H1 (cell line): ENCODE measurements around the gene ZNF426. TPM values are rescaled to one million over a fixed set of nuclear protein-coding genes. Genes with fewer than 3 reads are reported as not detected.

ENCODE experiments used
- CTCF ChIA-PET: fragments of 300-600 bp; sonication (Branson Sonifier 250); formaldehyde crosslinking; loops from one replicate; lab custom pipeline; 2021; ENCODE audit not compliant: partially characterized antibody; lab: Charles Lee
- POLR2A ChIA-PET: fragments of 300-600 bp; sonication (Branson Sonifier 250); formaldehyde crosslinking; loops from one replicate; lab custom pipeline; 2021; ENCODE audit warnings: inconsistent platforms; ENCODE audit not compliant: partially characterized antibody; lab: Charles Lee
- DNase-seq, 2 experiments: peaks; one replicate each; pipeline versions ENCODE4 v3.0.0 to v3.0.0-alpha.2; 2010 to 2022; ENCODE audit warnings: low spot score in 2 of 2, low read depth in 1 of 2, mixed read lengths in 1 of 2
- FAIRE-seq: peaks from 2 replicates; lab custom pipeline; 2011; peaks lifted over from hg19 to GRCh38; lab: Jason Lieb, UNC
- H2AFZ ChIP-seq: 2 replicates; pipeline ENCODE4 v1.8.1; 2012; ENCODE audit warnings: low read length, inconsistent platforms
- H2AK5ac ChIP-seq: 2 replicates; pipeline ENCODE4 v1.6.1; 2013; ENCODE audit warnings: low read depth, low read length
- H2BK120ac ChIP-seq: replicated peaks from 2 replicates; pipeline ENCODE3; 2013; ENCODE audit warnings: low read depth, low read length, inconsistent platforms
- H2BK12ac ChIP-seq: 2 replicates; pipeline ENCODE4 v1.6.1; 2013; ENCODE audit warnings: low read depth, low read length
- H2BK15ac ChIP-seq: 2 replicates; pipeline ENCODE4 v1.6.1; 2013; ENCODE audit warnings: low read length
- H2BK20ac ChIP-seq: 2 replicates; pipeline ENCODE4 v1.6.1; 2013; ENCODE audit warnings: low read length
- H2BK5ac ChIP-seq: 2 replicates; pipeline ENCODE4 v1.6.1; 2013; ENCODE audit warnings: low read depth, low read length
- H3K14ac ChIP-seq: 2 replicates; pipeline ENCODE4 v1.6.1; 2013; ENCODE audit warnings: inconsistent platforms; ENCODE audit not compliant: insufficient read length
- H3K18ac ChIP-seq: 2 replicates; pipeline ENCODE4 v1.6.1; 2013; ENCODE audit warnings: low read length; ENCODE audit errors: extremely low read depth
- H3K23ac ChIP-seq: 2 replicates; pipeline ENCODE4 v1.6.1; 2013; ENCODE audit warnings: inconsistent platforms; ENCODE audit not compliant: insufficient read length
- H3K23me2 ChIP-seq: 2 replicates; pipeline ENCODE4 v1.6.1; 2013; ENCODE audit warnings: low read depth, low read length
- H3K27ac ChIP-seq: 2 replicates; pipeline ENCODE4 v1.6.1; 2011; ENCODE audit warnings: low read depth, low read length, inconsistent platforms
- H3K27me3 ChIP-seq, 4 experiments: replicated peaks in 1 of 4; 1 replicate in 1 of 4; 2 replicates in 3 of 4; pipeline versions ENCODE4 v1.6.1 to v1.8.1; 2011 to 2013; ENCODE audit warnings: low read length in 3 of 4, mild to moderate bottlenecking in 3 of 4, inconsistent platforms in 2 of 4, mixed read lengths in 2 of 4, moderate library complexity in 1 of 4; ENCODE audit not compliant: control insufficient read depth in 3 of 4, insufficient read depth in 3 of 4; ENCODE audit errors: extremely low read depth in 1 of 4
- H3K36me3 ChIP-seq, 4 experiments: 2 replicates each; pipeline versions ENCODE4 v1.6.1 to v1.8.1; 2011 to 2013; ENCODE audit warnings: mild to moderate bottlenecking in 4 of 4, low read length in 3 of 4, moderate library complexity in 2 of 4, control low read depth in 1 of 4, inconsistent platforms in 1 of 4; ENCODE audit not compliant: insufficient read depth in 4 of 4, control insufficient read depth in 2 of 4
- H3K4ac ChIP-seq: replicated peaks from 2 replicates; pipeline ENCODE3; 2013; ENCODE audit warnings: low read length, low read depth, mixed read lengths, inconsistent platforms; ENCODE audit not compliant: insufficient read length
- H3K4me1 ChIP-seq, 4 experiments: replicated peaks in 1 of 4; 1 replicate in 1 of 4; 2 replicates in 3 of 4; pipeline versions ENCODE4 v1.6.1 to v1.8.1; 2011 to 2013; ENCODE audit warnings: low read length in 3 of 4, inconsistent platforms in 2 of 4, mixed read lengths in 1 of 4; ENCODE audit not compliant: insufficient read depth in 4 of 4, control insufficient read depth in 3 of 4
- H3K4me2 ChIP-seq, 2 experiments: 2 replicates each; pipeline versions ENCODE4 v1.6.1 to v1.8.1; 2011 to 2013; ENCODE audit warnings: low read depth in 2 of 2, low read length in 2 of 2, control low read depth in 1 of 2, inconsistent platforms in 1 of 2, mild to moderate bottlenecking in 1 of 2; ENCODE audit not compliant: insufficient read depth in 1 of 2
- H3K4me3 ChIP-seq, 4 experiments: fragments of 200-600, 300-600 bp in 1 of 4; sonication (generic), shearing (Covaris generic), sonication (Bioruptor Twin) in 1 of 4; 2 replicates each; pipeline versions ENCODE4 v1.5.1 to v1.8.1; 2011 to 2016; ENCODE audit warnings: low read length in 4 of 4, low read depth in 3 of 4, control low read depth in 2 of 4, inconsistent platforms in 2 of 4, mild to moderate bottlenecking in 2 of 4, mixed read lengths in 1 of 4, moderate library complexity in 1 of 4; ENCODE audit not compliant: insufficient read depth in 2 of 4; ENCODE audit errors: extremely low read depth in 1 of 4
- H3K56ac ChIP-seq: replicated peaks from 2 replicates; pipeline ENCODE3; 2013; ENCODE audit warnings: low read depth, mild to moderate bottlenecking, mixed read lengths, low read length, inconsistent platforms; ENCODE audit not compliant: insufficient read length
- H3K79me1 ChIP-seq: 2 replicates; pipeline ENCODE4 v1.6.1; 2013; ENCODE audit warnings: low read depth, low read length, control low read depth
- H3K79me2 ChIP-seq, 2 experiments: 2 replicates each; pipeline versions ENCODE4 v1.6.1 to v1.8.1; 2012 to 2013; ENCODE audit warnings: low read length in 2 of 2, mild to moderate bottlenecking in 2 of 2, inconsistent platforms in 1 of 2; ENCODE audit not compliant: insufficient read depth in 2 of 2, control insufficient read depth in 1 of 2
- H3K9ac ChIP-seq, 4 experiments: replicated peaks in 1 of 4; 1 replicate in 1 of 4; 2 replicates in 3 of 4; pipeline versions ENCODE4 v1.6.1 to v1.8.1; 2011 to 2013; ENCODE audit warnings: low read depth in 3 of 4, low read length in 3 of 4, control low read depth in 2 of 4, mild to moderate bottlenecking in 2 of 4, moderate library complexity in 2 of 4, inconsistent platforms in 1 of 4; ENCODE audit errors: extremely low read depth in 1 of 4
- H3K9me3 ChIP-seq, 2 experiments: 2 replicates each; pipeline versions ENCODE4 v1.6.1 to v1.8.1; 2012 to 2013; ENCODE audit warnings: mild to moderate bottlenecking in 2 of 2, moderate library complexity in 2 of 2, control low read depth in 1 of 2, inconsistent platforms in 1 of 2, low read depth in 1 of 2, low read length in 1 of 2, mixed read lengths in 1 of 2; ENCODE audit not compliant: insufficient read depth in 2 of 2
- H4K20me1 ChIP-seq, 2 experiments: replicated peaks in 1 of 2; 2 replicates each; pipeline versions ENCODE3 to v1.8.1; 2011 to 2013; ENCODE audit warnings: inconsistent platforms in 2 of 2, low read length in 2 of 2, mild to moderate bottlenecking in 1 of 2; ENCODE audit not compliant: insufficient read depth in 2 of 2, control insufficient read depth in 1 of 2
- H4K5ac ChIP-seq: 2 replicates; pipeline ENCODE4 v1.6.1; 2013; ENCODE audit warnings: low read length, low read depth, mixed read lengths, inconsistent platforms; ENCODE audit not compliant: insufficient read length
- H4K8ac ChIP-seq: 2 replicates; pipeline ENCODE4 v1.8.0; 2013; ENCODE audit warnings: mild to moderate bottlenecking, moderate library complexity, low read length, inconsistent platforms; ENCODE audit not compliant: insufficient read depth; ENCODE audit errors: extremely low read depth
- H4K91ac ChIP-seq: replicated peaks from 2 replicates; pipeline ENCODE3; 2013; ENCODE audit warnings: low read length, mixed read lengths, inconsistent platforms; ENCODE audit not compliant: insufficient read length
- BCL11A ChIP-seq, 2 experiments: IDR thresholded peaks; one replicate each; pipeline ENCODE4 v1.6.1; 2011; ENCODE audit warnings: low read depth in 2 of 2, low read length in 2 of 2, mild to moderate bottlenecking in 2 of 2
- CBX8 ChIP-seq: fragments of 300-800, 300-1000 bp; sonication (generic); IDR thresholded peaks from 2 replicates; pipeline ENCODE4 v1.7.1; 2016; ENCODE audit warnings: low read depth, low read length, borderline replicate concordance
- CREB1 ChIP-seq: IDR thresholded peaks from 2 replicates; pipeline ENCODE4 v1.6.1; 2012; ENCODE audit warnings: inconsistent platforms
- EP300 ChIP-seq, 2 experiments: IDR thresholded peaks; 1 replicate in 1 of 2; 2 replicates in 1 of 2; pipeline ENCODE4 v1.6.1; 2011 to 2012; ENCODE audit warnings: low read depth in 2 of 2, low read length in 2 of 2, mild to moderate bottlenecking in 2 of 2, borderline replicate concordance in 1 of 2, inconsistent platforms in 1 of 2, moderate library complexity in 1 of 2
- GABPA ChIP-seq: IDR thresholded peaks from 2 replicates; pipeline ENCODE4 v1.6.1; 2011; ENCODE audit warnings: mild to moderate bottlenecking, low read length, moderate library complexity, borderline replicate concordance; ENCODE audit not compliant: insufficient read depth
- GTF2F1 ChIP-seq: IDR thresholded peaks from 2 replicates; pipeline ENCODE4 v1.6.1; 2012; ENCODE audit warnings: low read depth, low read length, improper control_type of control experiment, borderline replicate concordance
- HDAC2 ChIP-seq, 2 experiments: fragments of 300-600 bp in 1 of 2; sonication (generic) in 1 of 2; IDR thresholded peaks; 2 replicates each; pipeline ENCODE4 v1.6.1; 2011 to 2012; ENCODE audit warnings: low read depth in 2 of 2, low read length in 2 of 2, mild to moderate bottlenecking in 2 of 2, moderate library complexity in 2 of 2, borderline replicate concordance in 1 of 2, inconsistent platforms in 1 of 2
- KDM4A ChIP-seq: IDR thresholded peaks from one replicate; pipeline ENCODE4 v1.7.1; 2012; ENCODE audit warnings: low read depth, mild to moderate bottlenecking, moderate library complexity, low read length, inconsistent platforms; ENCODE audit not compliant: severe bottlenecking
- MAX ChIP-seq: IDR thresholded peaks from 2 replicates; pipeline ENCODE4 v1.6.1; 2012; ENCODE audit warnings: inconsistent platforms
- PHF8 ChIP-seq: fragments of 200-600 bp; sonication (generic); conservative IDR thresholded peaks from 2 replicates; pipeline ENCODE4 v1.7.1; 2012; ENCODE audit warnings: low read depth, mild to moderate bottlenecking, inconsistent platforms, low read length, moderate library complexity
- SP4 ChIP-seq: IDR thresholded peaks from 2 replicates; pipeline ENCODE4 v1.6.1; 2012; ENCODE audit warnings: low read length, inconsistent platforms
- TAF7 ChIP-seq: optimal IDR thresholded peaks from 2 replicates; pipeline ENCODE3; 2011; ENCODE audit warnings: low read depth, mild to moderate bottlenecking, inconsistent platforms, low read length, moderate library complexity, borderline replicate concordance
- TCF12 ChIP-seq: IDR thresholded peaks from 2 replicates; pipeline ENCODE4 v1.6.1; 2011; ENCODE audit warnings: low read depth, mild to moderate bottlenecking, low read length
- WGBS, 2 experiments: shearing (Covaris generic) in 1 of 2; methylation state at CpG; one replicate each; pipeline versions ENCODE4 v1.1.6 to v1.1.7; 2013 to 2015; ENCODE audit warnings: low lambda C conversion rate in 2 of 2, mixed read lengths in 2 of 2, inconsistent platforms in 1 of 2, low coverage in 1 of 2, missing lambda C conversion rate in 1 of 2; ENCODE audit not compliant: insufficient replicate concordance in 2 of 2, insufficient coverage in 1 of 2, insufficient read length in 1 of 2; ENCODE audit errors: extremely low coverage in 1 of 2, missing lambda C conversion rate in 1 of 2; 5-methylcytosine and 5-hydroxymethylcytosine counted together
- polyA plus RNA-seq, 7 experiments: library from polyadenylated mRNA; depleted of rRNA in 3 of 7; stranded (reverse) in 5 of 7; unstranded in 2 of 7; fragments of >200 nt in 5 of 7; fragments of 200-250 nt in 2 of 7; gene quantifications; 1 replicate in 5 of 7; 2 replicates in 1 of 7; 4 replicates in 1 of 7; pipeline versions ENCODE4 v1.2.1 to v1.2.3, GENCODE V29; 2011 to 2013; ENCODE audit warnings: missing spikeins in 2 of 7, mixed read lengths in 2 of 7
- total RNA-seq: library from RNA; stranded (reverse); fragmentation: NEBNext Ultra II Directional; extraction: Animal tissue kit (Norgen Biotek cat#: 25700); gene quantifications from 2 replicates; pipeline ENCODE4 v1.2.1, GENCODE V29; 2021

ZNF426 gene
- total and polyA plus RNA-seq, 2 of the 8 experiments (the other 6 are each of a cell fraction or from before 2014, with no cell fraction given), result 3.6 to 27.9 TPM

GRCh38 chr19:9494096-9494495 is 44.3 kb downstream of the ZNF426 start:
- Histone ChIP-seq H4K5ac (no peak overlapping the region), H2AK5ac (no peak overlapping the region), H3K27me3 (no peaks in the 10 kb centered on the region), H4K8ac (no peak overlapping the region), H3K23ac (no peak overlapping the region), H3K14ac (no peak overlapping the region), H3K9ac (no peak overlapping the region), H3K4me1 (no peaks in the 10 kb centered on the region), H3K23me2 (0 out of 2 replicates have a peak, but pooled peaks cover 1% of the 10 kb centered on the region), H3K4me3 (no peak overlapping the region), H3K79me1 (no peaks in the 10 kb centered on the region), H2AFZ (no peak overlapping the region), H2BK15ac (no peak overlapping the region), H2BK120ac (no peak overlapping the region), H3K9me3 (peaks cover 54 to 78% of the 10 kb centered on the region in 2 experiments), H4K20me1 (no peaks in the 10 kb centered on the region), H2BK12ac (no peak overlapping the region), H2BK5ac (no peak overlapping the region), H4K91ac (no peak overlapping the region), H3K18ac (no peak overlapping the region), H3K79me2 (no peaks in the 10 kb centered on the region), H3K27ac (no peak overlapping the region), H3K4me2 (no peak overlapping the region), H3K36me3 (no peaks in the 10 kb centered on the region), H3K56ac (no peak overlapping the region), H2BK20ac (no peak overlapping the region), H3K4ac (no peak overlapping the region)
- TF ChIP-seq GABPA (no peak), HDAC2 (IDR thresholded peaks at IDR 0.05; ENCODE audit: borderline replicate concordance in 1 of 2, low read depth in 2 of 2, low read length in 2 of 2) (no peak), EP300 (IDR thresholded peaks at IDR 0.05; ENCODE audit: borderline replicate concordance in 1 of 2, low read depth in 2 of 2, low read length in 2 of 2) (no peak), KDM4A (no peak), TAF7 (no peak), TCF12 (no peak), CREB1 (no peak), GTF2F1 (no peak), MAX (no peak), BCL11A (IDR thresholded peaks at IDR 0.05; ENCODE audit: low read depth in 2 of 2, low read length in 2 of 2) (no peak), SP4 (no peak), CBX8 (no peak), PHF8 (no peak)
- DNase-seq (no peak), FAIRE-seq (no peak)
- 70% methylated on average over 2 of the region's 2 CpGs; no CpG with 5 or more reads in 1 of the 2 experiments for WGBS, 2 experiments
- CTCF ChIA-PET, result no interaction called here
- POLR2A ChIA-PET, result no interaction called here
